Activated CD8-positive, alpha-beta memory T cell treated with anti-CD3 and anti-CD28 coated beads, Interleukin-2, amount 50 U/mL, for 24 hours (primary cell): Measurements from ENCODE around the gene LYRM7.
"Not testable (repeated sequence)": the region's sequence is repeated elsewhere in the genome, so short reads cannot be mapped to it uniquely, and the experiment has no call there.

Experiments
- DNase-seq: peaks from one replicate; pipeline ENCODE4 v3.0.0-alpha.2; 2020; ENCODE audit errors: extremely low read depth

The LYRM7 gene

GRCh38 chr5:131221008-131221703 is 50.4 kb downstream of the LYRM7 start:
- DNase-seq = no peak

GRCh38 chr5:131221888-131222287 is 51.1 kb downstream of the LYRM7 start:
- DNase-seq = no peak

- no peak for DNase-seq
Measured at GRCh38 chr5:131222731-131223130, 52.0 kb downstream of the LYRM7 start.

GRCh38 chr5:131223751-131224386 is 53.1 kb downstream of the LYRM7 start:
- no peak for DNase-seq

DNA sequence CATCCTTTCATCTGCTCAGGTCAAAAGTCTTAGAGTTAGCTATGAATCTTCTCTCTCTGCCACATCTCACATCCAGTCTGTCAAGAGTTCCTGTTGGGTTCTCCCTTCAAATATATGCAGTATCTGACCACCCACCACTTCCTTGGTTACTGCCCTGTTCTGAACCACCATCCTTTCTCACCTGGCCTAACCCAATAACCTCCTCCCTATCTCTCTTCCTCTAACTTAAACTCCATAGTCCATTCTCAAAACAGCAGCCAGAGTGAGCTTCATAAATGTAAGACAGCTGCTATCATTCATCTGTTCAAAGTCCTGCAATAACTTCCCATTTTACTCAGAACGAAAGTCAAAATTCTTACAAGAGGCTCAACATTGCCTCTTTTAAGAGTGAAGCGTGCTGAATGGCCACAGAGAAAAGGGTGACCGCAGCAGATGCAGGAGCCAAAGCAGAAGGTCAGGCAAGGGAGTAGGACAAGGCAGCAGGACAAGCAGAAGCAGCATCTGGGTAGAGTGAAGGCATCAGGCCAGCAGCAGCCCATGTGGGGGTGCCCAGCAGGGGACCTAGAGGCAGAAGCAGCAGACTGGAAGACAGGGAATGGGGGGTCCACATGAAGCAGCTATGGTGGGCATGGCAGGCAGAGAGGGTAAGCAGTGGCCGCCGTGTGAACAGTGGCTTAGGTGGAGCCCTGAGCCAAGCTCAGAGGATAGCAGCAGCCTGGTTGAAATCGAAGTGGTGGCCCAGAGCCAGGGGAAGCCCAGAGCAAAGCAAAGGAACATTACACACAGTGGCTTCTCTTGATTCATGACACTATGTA is 53.9 kb downstream of the LYRM7 start:
- no peak for DNase-seq

GRCh38 chr5:131225282-131225974 is 54.7 kb downstream of the LYRM7 start:
- no peak for DNase-seq

GRCh38 chr5:131226899-131227298 is 56.2 kb downstream of the LYRM7 start:
- DNase-seq = no peak

GRCh38 chr5:131228646-131229045 is 57.9 kb downstream of the LYRM7 start:
- no peak for DNase-seq

DNA sequence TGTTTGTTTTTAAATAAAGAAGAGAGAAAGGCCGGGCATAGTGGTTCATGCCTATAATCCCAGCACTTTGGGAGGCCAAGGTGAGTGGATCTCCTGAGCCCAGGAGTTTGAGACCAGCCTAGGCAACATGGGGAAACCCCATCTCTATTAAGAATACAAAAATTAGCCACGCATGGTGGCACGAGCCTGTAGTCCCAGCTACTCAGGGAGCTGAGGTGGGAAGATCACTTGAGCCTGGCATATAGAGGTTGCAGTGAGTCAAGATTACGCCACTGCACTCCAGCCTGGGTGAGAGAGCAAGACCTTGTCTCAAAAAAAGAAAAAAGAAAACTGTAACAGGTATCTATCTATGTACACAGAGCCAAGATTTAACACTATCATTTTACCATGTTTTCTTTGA is 58.9 kb downstream of the LYRM7 start:
- no peak for DNase-seq

DNA sequence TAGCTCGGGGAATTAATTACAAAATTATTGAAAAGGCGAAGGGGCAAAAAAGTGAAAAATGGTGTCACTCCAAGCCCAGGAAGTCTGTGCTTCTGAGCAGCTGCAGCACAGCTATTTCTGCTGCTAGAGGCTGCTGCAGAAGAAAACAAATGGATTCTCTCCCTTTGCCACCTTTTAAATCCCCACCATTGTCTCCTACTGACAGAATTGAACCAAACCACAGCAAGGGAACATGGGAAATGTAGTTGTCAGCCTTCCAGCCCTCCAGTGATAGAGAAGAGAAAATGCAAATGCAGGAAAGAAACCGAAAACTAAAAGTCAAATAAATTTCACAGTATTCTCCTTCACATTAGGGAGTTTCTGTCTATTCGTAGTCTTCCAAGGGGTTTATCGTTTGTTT is 59.7 kb downstream of the LYRM7 start:
- no peak for DNase-seq

GRCh38 chr5:131239686-131240085 is 68.9 kb downstream of the LYRM7 start:
- DNase-seq = no peak

- DNase-seq = no peak
Measured at GRCh38 chr5:131242728-131243255, 72.0 kb downstream of the LYRM7 start.

DNA sequence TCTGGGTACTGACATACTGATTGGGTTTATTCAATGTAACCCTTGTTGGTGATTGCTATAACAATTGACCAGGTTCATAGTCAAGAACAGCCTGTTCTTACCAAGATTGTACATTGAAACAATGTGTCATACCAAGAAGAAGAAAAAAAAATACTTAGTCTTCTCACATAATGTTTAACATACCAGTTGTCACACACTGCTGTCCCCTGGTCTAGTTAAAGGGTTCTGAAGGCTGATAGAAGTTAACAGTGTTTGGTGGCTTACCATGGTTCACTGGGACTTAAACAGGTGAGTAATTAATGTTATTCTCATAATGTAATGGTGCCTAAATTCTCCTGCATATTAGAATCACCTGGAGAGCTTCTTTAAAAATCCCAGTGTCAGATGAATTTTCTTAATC is 74.6 kb downstream of the LYRM7 start:
- DNase-seq = no peak

- no peak for DNase-seq
Measured at GRCh38 chr5:131245948-131246347, 75.2 kb downstream of the LYRM7 start.

DNA sequence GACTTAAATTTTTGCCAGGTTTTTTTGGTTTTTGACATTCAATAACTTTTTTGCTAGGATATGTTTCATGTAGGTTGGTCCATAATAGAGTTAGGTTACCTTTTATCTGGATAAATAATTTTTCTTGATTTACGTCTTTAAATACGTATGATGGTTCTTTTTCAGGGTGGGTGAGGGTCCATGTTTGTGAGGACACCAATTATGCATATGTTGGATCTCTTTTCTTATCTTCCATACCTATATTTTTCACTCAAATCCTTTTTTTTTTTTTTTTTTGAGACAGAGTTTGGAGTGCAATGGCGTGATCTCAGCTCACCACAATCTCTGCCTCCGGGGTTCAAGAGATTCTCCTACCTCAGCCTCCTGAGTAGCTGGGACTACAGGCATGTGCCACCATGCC is 75.8 kb downstream of the LYRM7 start:
- DNase-seq = no peak

- DNase-seq = no peak
Measured at GRCh38 chr5:131250751-131251475, 80.2 kb downstream of the LYRM7 start.

GRCh38 chr5:131252824-131253171 is 82.1 kb downstream of the LYRM7 start:
- DNase-seq = peak; percentile 43

- not testable (repeated sequence) for DNase-seq
Measured at GRCh38 chr5:131254025-131254424, 83.3 kb downstream of the LYRM7 start.

DNA sequence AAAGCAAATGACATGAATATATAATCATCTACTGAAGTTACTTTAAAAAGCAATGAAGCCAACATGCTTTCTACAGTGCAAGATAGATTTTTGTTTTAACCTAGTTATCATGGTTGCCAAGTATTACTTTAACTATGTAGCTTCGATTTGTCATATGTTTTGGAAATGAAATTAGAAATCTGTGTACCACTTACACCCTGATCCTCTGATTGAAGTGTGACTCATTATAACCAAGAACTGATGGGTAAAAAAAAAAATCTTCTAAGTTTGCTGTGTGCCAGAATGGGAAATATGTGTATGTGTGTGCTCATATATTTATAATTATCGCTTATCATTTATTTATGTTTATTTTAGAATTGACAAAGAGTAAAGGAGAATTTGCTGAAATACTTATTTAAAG is 84.0 kb downstream of the LYRM7 start:
- DNase-seq = no peak
